ENCODE results near the gene CCDC190. TPM values are rescaled to one million over a fixed set of nuclear protein-coding genes. Genes with fewer than 3 reads are reported as not detected.
"Not testable (repeated sequence)": the region's sequence is repeated elsewhere in the genome, so short reads cannot be mapped to it uniquely, and the experiment has no call there.

Gene CCDC190
- total RNA-seq, 1 experiment from 2014 or later: not detected

DNA sequence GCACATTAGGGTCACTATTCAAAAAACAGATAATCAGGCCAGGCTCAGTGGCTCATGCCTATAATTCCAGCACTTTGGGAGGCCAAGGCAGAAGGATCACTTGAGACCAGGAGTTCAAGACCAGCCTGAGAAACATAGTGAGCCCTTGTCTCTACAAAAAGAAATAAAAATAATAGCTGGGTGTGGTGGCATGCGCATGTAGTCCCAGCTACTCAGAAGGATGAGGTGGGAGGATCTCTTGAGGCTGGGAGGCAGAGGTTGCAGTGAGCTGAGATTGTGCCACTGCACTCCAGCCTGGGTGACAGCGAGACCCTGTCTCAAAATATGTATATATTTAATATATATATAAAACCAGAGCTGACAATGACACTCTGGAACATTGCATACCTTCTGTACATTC, 48.6 kb downstream of the CCDC190 start:
- not testable (repeated sequence) for H3K27me3 ChIP-seq, H3K4me3 ChIP-seq, DNase-seq

DNA sequence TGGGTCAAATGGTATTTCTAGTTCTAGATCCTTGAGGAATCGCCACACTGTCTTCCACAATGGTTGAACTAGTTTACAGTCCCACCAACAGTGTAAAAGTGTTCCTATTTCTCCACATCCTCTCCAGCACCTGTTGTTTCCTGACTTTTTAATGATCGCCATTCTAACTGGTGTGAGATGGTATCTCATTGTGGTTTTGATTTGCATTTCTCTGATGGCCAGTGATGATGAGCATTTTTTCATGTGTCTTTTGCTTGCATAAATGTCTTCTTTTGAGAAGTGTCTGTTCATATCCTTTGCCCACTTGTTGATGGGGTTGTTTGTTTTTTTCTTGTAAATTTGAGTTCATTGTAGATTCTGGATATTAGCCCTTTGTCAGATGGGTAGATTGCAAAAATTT, 53.5 kb downstream of the CCDC190 start:
- not testable (repeated sequence) for H3K4me3 ChIP-seq, DNase-seq, H3K36me3 ChIP-seq, H3K27me3 ChIP-seq, H3K9me3 ChIP-seq

More for the DNA sequence above, 48.6 kb downstream of the CCDC190 start:
- H3K9me3 ChIP-seq, H3K36me3 ChIP-seq: not testable (repeated sequence)

Other genes with a start within 250 kb of the CCDC190 start
- gene DDR2, start 228.7 kb downstream of the CCDC190 start, total RNA-seq (2014; rRNA removed; shearing (Covaris generic); ENCODE audit: low replicate concordance): 38.1 and 51.2 TPM in 2 replicates
- 0.49 and 5.6 TPM in 2 replicates for gene HSD17B7, start 70.5 kb downstream of the CCDC190 start, total RNA-seq (2014; rRNA removed; shearing (Covaris generic); ENCODE audit: low replicate concordance)
- gene RGS4, start 208.2 kb upstream of the CCDC190 start, total RNA-seq (2014; rRNA removed; shearing (Covaris generic); ENCODE audit: low replicate concordance): 6.4 and 10.4 TPM in 2 replicates